GM12872 (cell line): ENCODE results near the gene VEGFB.
A peak's percentile ranks its signal among the peaks of the same experiment; 100 is the strongest.

Experiments used
- TF ChIP-seq, protein P1 (sequence below): IDR thresholded peaks from 3 replicates; pipeline ENCODE4 v1.5.1; 2011; ENCODE audit warnings: low read depth, mild to moderate bottlenecking, low read length, moderate library complexity; ENCODE audit not compliant: insufficient read depth

The VEGFB gene

DNA sequence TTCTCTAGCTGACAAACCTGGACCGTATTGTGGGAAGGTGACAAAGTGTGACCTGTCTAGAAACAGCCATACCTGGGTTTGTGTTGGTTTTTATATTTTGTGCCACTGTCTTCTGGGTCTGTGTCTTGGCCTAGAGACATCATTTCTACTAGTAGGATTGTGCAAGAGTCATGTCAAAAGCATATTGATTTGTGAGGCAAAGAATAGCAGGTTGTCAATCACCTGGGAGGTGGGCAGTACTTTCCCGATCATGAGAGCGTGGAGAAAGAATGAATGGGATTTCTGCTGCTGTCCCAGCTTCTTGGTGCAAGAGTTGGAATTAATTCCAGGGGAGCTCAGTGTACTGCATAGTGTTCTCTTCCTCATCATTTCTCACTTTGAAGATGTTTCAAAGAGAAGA lies 32.8 kb upstream of the VEGFB start:
- TF ChIP-seq, protein P1, sequence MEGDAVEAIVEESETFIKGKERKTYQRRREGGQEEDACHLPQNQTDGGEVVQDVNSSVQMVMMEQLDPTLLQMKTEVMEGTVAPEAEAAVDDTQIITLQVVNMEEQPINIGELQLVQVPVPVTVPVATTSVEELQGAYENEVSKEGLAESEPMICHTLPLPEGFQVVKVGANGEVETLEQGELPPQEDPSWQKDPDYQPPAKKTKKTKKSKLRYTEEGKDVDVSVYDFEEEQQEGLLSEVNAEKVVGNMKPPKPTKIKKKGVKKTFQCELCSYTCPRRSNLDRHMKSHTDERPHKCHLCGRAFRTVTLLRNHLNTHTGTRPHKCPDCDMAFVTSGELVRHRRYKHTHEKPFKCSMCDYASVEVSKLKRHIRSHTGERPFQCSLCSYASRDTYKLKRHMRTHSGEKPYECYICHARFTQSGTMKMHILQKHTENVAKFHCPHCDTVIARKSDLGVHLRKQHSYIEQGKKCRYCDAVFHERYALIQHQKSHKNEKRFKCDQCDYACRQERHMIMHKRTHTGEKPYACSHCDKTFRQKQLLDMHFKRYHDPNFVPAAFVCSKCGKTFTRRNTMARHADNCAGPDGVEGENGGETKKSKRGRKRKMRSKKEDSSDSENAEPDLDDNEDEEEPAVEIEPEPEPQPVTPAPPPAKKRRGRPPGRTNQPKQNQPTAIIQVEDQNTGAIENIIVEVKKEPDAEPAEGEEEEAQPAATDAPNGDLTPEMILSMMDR: no peak

DNA sequence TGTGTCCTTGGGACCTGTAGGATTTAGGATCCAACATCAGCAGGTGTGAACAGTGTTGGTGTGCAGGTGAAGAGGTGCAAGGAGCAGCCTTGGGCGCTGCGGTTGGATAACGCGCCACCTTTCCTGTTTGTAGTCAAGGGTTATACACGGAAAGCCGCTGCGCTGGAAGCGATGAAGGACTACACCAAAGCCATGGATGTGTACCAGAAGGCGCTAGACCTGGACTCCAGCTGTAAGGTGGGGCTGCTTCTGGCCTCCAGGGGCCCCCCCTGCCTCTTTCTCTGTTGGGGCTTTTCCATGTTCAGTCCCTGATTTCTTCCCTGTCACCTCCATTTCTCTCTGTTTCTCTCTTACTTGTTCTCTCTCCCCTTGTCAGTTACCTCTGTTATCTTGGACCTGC lies 31.4 kb upstream of the VEGFB start:
- TF ChIP-seq, protein P1: no peak

DNA sequence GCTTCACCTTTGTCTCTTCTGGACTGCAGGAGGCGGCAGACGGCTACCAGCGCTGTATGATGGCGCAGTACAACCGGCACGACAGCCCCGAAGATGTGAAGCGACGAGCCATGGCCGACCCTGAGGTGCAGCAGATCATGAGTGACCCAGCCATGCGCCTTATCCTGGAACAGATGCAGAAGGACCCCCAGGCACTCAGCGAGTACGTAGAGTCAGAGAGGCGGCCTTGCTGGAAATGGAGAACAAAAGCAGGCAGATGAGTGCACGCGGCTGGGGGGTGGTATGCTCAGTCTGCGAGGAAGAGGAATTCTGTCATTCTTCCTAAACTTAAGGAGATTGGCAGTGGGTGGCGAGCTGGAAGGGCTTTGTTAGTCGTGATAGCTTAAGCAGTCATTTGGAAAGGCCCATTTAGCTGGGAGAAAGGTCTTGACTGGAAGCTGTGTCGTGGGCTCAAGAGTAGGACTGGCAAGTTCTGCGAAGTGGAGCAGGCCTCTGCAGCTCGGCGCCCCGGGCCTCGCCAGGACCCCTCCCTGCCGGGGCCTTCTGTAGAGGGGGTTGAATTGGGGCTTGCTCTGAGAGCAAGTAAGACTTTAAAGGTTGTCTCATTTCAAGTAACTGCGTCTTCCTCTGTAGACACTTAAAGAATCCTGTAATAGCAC lies 30.8 kb upstream of the VEGFB start:
- TF ChIP-seq, protein P1: no peak

DNA sequence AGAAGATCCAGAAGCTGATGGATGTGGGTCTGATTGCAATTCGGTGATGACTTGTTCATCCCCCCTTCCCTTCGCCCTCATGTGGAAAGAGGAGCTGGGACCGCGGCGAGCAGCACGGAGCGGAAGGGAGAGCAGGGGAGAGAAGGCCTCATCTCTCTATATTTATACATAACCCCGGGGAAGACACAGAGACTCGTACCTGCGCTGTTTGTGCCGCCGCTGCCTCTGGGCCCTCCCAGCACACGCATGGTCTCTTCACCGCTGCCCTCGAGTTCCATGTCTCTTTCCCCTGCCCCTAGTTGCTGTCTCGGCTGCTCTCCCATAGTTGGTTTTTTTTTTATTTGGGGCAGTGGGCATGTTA lies 30.3 kb upstream of the VEGFB start:
- TF ChIP-seq, protein P1: no peak

DNA sequence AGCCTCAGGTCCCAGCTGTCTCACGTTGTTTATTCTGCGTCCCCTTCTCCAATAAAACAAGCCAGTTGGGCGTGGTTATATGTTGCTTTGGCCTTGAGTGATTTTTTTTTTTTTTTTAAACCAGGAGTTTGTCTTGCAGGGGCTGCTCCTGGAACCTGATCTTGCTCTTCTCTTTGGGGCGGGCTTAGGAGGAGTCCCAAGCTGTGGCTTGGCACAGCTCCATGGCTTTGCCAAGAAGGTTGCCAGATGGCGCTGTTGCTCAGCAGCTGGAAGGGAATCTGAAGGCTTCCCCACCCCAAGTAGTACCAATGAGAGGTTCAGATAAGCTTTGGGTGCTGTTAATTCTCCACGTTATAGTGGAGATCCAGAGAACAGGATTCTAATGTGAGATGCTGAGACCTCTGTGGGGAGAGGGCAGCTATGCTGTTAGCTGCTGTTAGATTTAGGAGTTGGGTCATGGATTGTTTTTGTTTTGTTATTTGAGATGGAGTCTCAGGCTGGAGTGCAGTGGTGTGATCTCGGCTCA lies 29.9 kb upstream of the VEGFB start:
- TF ChIP-seq, protein P1: peak; percentile 78

DNA sequence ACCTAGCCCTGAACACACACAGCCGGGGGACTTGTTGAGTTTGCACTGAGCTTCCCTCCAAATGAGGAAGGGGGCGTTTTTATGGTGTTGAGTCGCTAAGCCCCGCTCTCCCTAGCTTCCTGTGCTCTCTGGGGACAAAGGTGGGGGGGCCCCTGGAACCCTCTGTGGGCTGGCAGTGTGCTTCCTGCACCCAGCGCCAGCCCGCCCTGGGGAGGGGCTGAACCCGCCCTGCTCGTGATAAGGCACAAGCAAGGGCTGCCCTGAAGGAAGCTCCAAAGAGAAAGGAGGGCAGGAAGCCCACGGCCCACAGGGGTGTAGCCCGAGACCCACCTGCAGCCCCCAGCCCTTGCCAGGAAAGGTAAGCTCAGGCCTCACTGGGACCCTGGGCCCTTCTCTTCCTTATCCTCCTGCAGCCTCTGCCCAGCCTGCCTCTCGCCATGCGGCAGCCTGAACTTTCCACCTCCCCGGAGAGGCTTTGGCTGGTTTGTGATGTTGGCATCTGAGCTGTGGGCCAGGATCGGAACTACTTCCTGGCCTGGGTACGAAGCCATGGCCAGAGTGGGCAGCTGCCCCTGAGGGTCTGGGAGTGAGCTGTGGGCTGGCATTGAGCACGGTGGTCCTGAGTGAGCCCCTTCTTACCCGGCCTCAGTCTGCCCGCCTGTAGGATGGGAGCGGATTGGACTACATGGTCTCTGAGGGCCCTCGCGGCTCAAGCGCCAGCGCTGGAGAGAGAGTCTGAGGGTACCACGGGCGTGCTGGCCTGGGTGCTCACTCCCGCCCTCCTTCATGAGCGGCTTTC lies 27.7 kb upstream of the VEGFB start, which contains the start of gene FERMT3:
TSS of gene FERMT3 (plus strand) at position 265 of the 799 bp plus-strand sequence. CDS start 644 bp downstream, outside the sequence.
- TF ChIP-seq, protein P1: no peak

DNA sequence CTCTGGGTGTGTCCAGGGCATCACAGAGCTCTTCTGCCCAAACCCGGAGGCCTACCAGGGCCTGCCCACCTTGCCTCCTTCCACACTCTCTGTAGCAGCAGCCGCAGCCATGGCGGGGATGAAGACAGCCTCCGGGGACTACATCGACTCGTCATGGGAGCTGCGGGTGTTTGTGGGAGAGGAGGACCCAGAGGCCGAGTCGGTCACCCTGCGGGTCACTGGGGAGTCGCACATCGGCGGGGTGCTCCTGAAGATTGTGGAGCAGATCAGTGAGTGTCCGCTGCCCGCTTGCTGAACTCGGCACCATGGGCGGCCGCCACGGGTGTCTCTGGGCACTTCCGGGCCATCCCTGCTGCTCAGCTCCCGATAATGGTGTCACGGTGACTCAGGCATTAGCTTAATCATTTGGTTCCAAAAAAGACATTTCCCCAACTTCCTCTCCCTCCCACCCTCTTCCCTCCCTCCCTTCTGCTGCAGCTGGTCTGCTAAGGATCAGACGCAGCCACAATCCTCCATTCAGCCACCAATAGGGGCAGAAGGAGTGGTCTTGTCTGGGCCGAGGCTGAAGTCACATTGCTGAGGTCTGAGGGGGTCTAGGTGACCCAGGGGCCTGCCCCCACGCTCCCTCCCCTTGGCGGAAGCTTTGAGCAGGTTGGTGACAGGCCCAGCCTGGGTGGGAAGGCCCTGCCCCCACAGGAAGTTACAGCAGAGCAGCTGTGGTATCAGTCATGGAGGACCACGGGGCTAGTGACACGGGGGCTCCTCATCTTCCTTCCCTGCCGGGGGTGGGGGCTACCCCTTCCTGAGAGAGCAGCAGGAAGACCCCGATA lies 26.9 kb upstream of the VEGFB start:
- TF ChIP-seq, protein P1: no peak
